HEK293 (cell line): ENCODE data around the gene ZAP70.

Experiments
- CTCF ChIA-PET: fragments of 350-600 bp; formaldehyde crosslinking; extraction: SDS; loops from one replicate; lab custom pipeline; 2021; ENCODE audit warnings: antibody characterized with exemption; lab: Yijun Ruan, JAX
- POLR2A ChIA-PET: fragments of 300-600 bp; formaldehyde crosslinking; extraction: SDS; loops from one replicate; lab custom pipeline; 2020; ENCODE audit warnings: antibody characterized with exemption, inconsistent platforms; lab: Yijun Ruan, JAX
- H3K27ac ChIP-seq: fragments of 200-500 bp; sonication (Bioruptor generic); 2 replicates; pipeline ENCODE4 v1.5.1; 2014; ENCODE audit warnings: low read depth, low read length, control low read depth, inconsistent platforms; ENCODE audit errors: extremely low read depth
- H3K36me3 ChIP-seq, 2 experiments: fragments of 200-500 bp in 1 of 2; sonication (Bioruptor generic) in 1 of 2; 1 replicate in 1 of 2; 2 replicates in 1 of 2; pipeline ENCODE4 v1.5.1; 2014 to 2017; ENCODE audit warnings: inconsistent platforms in 2 of 2, low read length in 2 of 2; ENCODE audit not compliant: control insufficient read depth in 2 of 2, insufficient read depth in 1 of 2
- H3K4me1 ChIP-seq: fragments of 200-500 bp; sonication (Bioruptor generic); 2 replicates; pipeline ENCODE4 v1.5.1; 2014; ENCODE audit warnings: mild to moderate bottlenecking, low read length, inconsistent platforms; ENCODE audit not compliant: control insufficient read depth, insufficient read depth
- H3K4me3 ChIP-seq: 2 replicates; pipeline ENCODE4 v1.5.1; 2011; ENCODE audit warnings: low read depth, mild to moderate bottlenecking, control low read depth, low read length, moderate library complexity
- H3K9me3 ChIP-seq: fragments of 200-500 bp; sonication (Bioruptor generic); 2 replicates; pipeline ENCODE4 v1.5.1; 2014; ENCODE audit warnings: low read depth, low read length, inconsistent platforms; ENCODE audit not compliant: control insufficient read depth, insufficient read depth
- AEBP2 ChIP-seq: fragments of 450-650 bp; formaldehyde crosslinking; IDR thresholded peaks from 2 replicates; pipeline ENCODE4 v1.5.1; 2016; ENCODE audit warnings: missing biosample characterization, missing genetic modification characterization, borderline replicate concordance
- BCL11B ChIP-seq: fragments of 450-650 bp; formaldehyde crosslinking; IDR thresholded peaks from 2 replicates; pipeline ENCODE4 v1.5.1; 2016; ENCODE audit warnings: low read depth, missing biosample characterization, missing genetic modification characterization
- GLI4 ChIP-seq: fragments of 450-650 bp; formaldehyde crosslinking; IDR thresholded peaks from 2 replicates; pipeline ENCODE4 v1.5.1; 2016; ENCODE audit warnings: missing biosample characterization, missing genetic modification characterization
- HOXD13 ChIP-seq: sonication (generic); formaldehyde crosslinking; IDR thresholded peaks from 2 replicates; pipeline ENCODE4 v1.8.0; 2022; ENCODE audit warnings: missing genetic modification reagents, borderline replicate concordance
- KLF9 ChIP-seq: fragments of 450-650 bp; formaldehyde crosslinking; IDR thresholded peaks from 2 replicates; pipeline ENCODE4 v1.5.1; 2016; ENCODE audit warnings: missing biosample characterization, missing genetic modification characterization, low read depth
- SP2 ChIP-seq: fragments of 450-650 bp; formaldehyde crosslinking; IDR thresholded peaks from 2 replicates; pipeline ENCODE4 v1.5.1; 2016; ENCODE audit warnings: missing biosample characterization, missing genetic modification characterization
- ZBTB11 ChIP-seq: fragments of 450-650 bp; formaldehyde crosslinking; conservative IDR thresholded peaks from 2 replicates; pipeline ENCODE4 v1.5.1; 2016; ENCODE audit warnings: low read depth, missing biosample characterization, missing genetic modification characterization
- ZBTB21 ChIP-seq: fragments of 450-650 bp; formaldehyde crosslinking; IDR thresholded peaks from 2 replicates; pipeline ENCODE4 v1.5.1; 2017; ENCODE audit warnings: missing biosample characterization, missing genetic modification characterization
- ZBTB7A ChIP-seq: fragments of 450-650 bp; formaldehyde crosslinking; IDR thresholded peaks from 2 replicates; pipeline ENCODE4 v1.5.1; 2016; ENCODE audit warnings: low read depth, missing biosample characterization, missing genetic modification characterization
- ZNF114 ChIP-seq: fragments of 450-650 bp; formaldehyde crosslinking; IDR thresholded peaks from 2 replicates; pipeline ENCODE4 v1.5.0; 2017; ENCODE audit warnings: missing biosample characterization, missing genetic modification characterization
- ZNF175 ChIP-seq: fragments of 450-650 bp; formaldehyde crosslinking; IDR thresholded peaks from 2 replicates; pipeline ENCODE4 v1.5.1; 2016; ENCODE audit warnings: missing biosample characterization, missing genetic modification characterization
- ZNF214 ChIP-seq: fragments of 450-650 bp; formaldehyde crosslinking; IDR thresholded peaks from 2 replicates; pipeline ENCODE4 v1.5.1; 2017; ENCODE audit warnings: missing biosample characterization, mild to moderate bottlenecking, missing genetic modification characterization, borderline replicate concordance
- ZNF324 ChIP-seq: fragments of 450-650 bp; formaldehyde crosslinking; IDR thresholded peaks from 2 replicates; pipeline ENCODE4 v1.5.1; 2016; ENCODE audit warnings: missing biosample characterization, missing genetic modification characterization
- ZNF341 ChIP-seq: fragments of 450-650 bp; formaldehyde crosslinking; IDR thresholded peaks from 2 replicates; pipeline ENCODE4; 2016; ENCODE audit warnings: low read depth, missing biosample characterization, missing genetic modification characterization
- ZNF350 ChIP-seq: fragments of 450-650 bp; formaldehyde crosslinking; IDR thresholded peaks from 2 replicates; pipeline ENCODE4 v1.5.0; 2017; ENCODE audit warnings: missing biosample characterization, mild to moderate bottlenecking, missing genetic modification characterization
- ZNF548 ChIP-seq: fragments of 450-650 bp; formaldehyde crosslinking; IDR thresholded peaks from 2 replicates; pipeline ENCODE4 v1.5.1; 2016; ENCODE audit warnings: missing biosample characterization, missing genetic modification characterization
- ZNF623 ChIP-seq: fragments of 450-650 bp; formaldehyde crosslinking; IDR thresholded peaks from 2 replicates; pipeline ENCODE4 v1.5.1; 2016; ENCODE audit warnings: missing biosample characterization, missing genetic modification characterization
- ZNF658 ChIP-seq: fragments of 450-650 bp; formaldehyde crosslinking; IDR thresholded peaks from 2 replicates; pipeline ENCODE4; 2016; ENCODE audit warnings: missing biosample characterization, missing genetic modification characterization
- ZNF704 ChIP-seq: fragments of 450-650 bp; formaldehyde crosslinking; IDR thresholded peaks from 2 replicates; pipeline ENCODE4 v1.5.1; 2016; ENCODE audit warnings: missing biosample characterization, missing genetic modification characterization
- ZNF747 ChIP-seq: fragments of 450-650 bp; formaldehyde crosslinking; IDR thresholded peaks from 2 replicates; pipeline ENCODE4 v1.5.1; 2016; ENCODE audit warnings: missing biosample characterization, missing genetic modification characterization
- ZNF776 ChIP-seq: fragments of 450-650 bp; formaldehyde crosslinking; IDR thresholded peaks from 2 replicates; pipeline ENCODE4 v1.5.0; 2017; ENCODE audit warnings: missing biosample characterization, missing genetic modification characterization, borderline replicate concordance

ZAP70 gene

GRCh38 chr2:97714950-97715652 lies 1.7 kb downstream of the ZAP70 start (continued):
- TF ChIP-seq AEBP2 (tag by site-specific recombination) (no peak), ZNF747 (tag by site-specific recombination) (no peak), ZNF658 (no peak), ZNF214 (tag by site-specific recombination) (no peak), ZBTB7A (tag by site-specific recombination) (no peak), ZNF776 (tag by site-specific recombination) (no peak), ZNF623 (tag by site-specific recombination) (no peak), SP2 (tag by site-specific recombination) (no peak)
- TF ChIP-seq, all 188 proteins: peak for 0

GRCh38 chr2:97715951-97716694 lies 2.7 kb downstream of the ZAP70 start:
- H3K27ac ChIP-seq: no peak overlapping the region
- CTCF ChIA-PET: interaction anchor here (0.6 to 1.7 kb wide), 2 partner anchors 16 to 634 kb away, joined by 3 to 4 read pairs; no protein-coding TSS in a partner anchor
- TF ChIP-seq ZNF324 (no peak), ZBTB21 (no peak), HOXD13 (CRISPR knock-in tag) (no peak), ZNF350 (tag by site-specific recombination) (no peak), ZNF341 (tag by site-specific recombination) (peak; percentile 51; the same call in 1 of the 2 replicates), ZNF704 (tag by site-specific recombination) (no peak), ZNF114 (tag by site-specific recombination) (no peak), ZNF175 (tag by site-specific recombination) (no peak)
- no peaks in the 10 kb centered on the region for H3K36me3 ChIP-seq
- H3K4me1 ChIP-seq: no peaks in the 10 kb centered on the region
- no peak overlapping the region for H3K4me3 ChIP-seq
- POLR2A ChIA-PET: no interaction called here
- H3K9me3 ChIP-seq: no peaks in the 10 kb centered on the region

- Histone ChIP-seq H3K36me3 (no peaks in the 10 kb centered on the region), H3K4me1 (no peaks in the 10 kb centered on the region), H3K27ac (no peak overlapping the region), H3K9me3 (no peaks in the 10 kb centered on the region), H3K4me3 (no peak overlapping the region)
- ChIA-PET POLR2A (no interaction called here), CTCF (interaction anchor here (1.7 kb wide), 1 partner anchor 17 kb away, joined by 4 read pairs; no protein-coding TSS in a partner anchor)
- TF ChIP-seq GLI4 (tag by site-specific recombination): no peak
- TF ChIP-seq ZNF623 (tag by site-specific recombination): no peak
- TF ChIP-seq ZNF658: no peak
- TF ChIP-seq BCL11B (tag by site-specific recombination): no peak
- no peak for TF ChIP-seq ZNF548
- no peak for TF ChIP-seq KLF9 (tag by site-specific recombination)
- TF ChIP-seq ZBTB11 (tag by site-specific recombination): no peak
Observed at GRCh38 chr2:97716695-97717612, 3.6 kb downstream of the ZAP70 start.
